Osteoblast (primary cell): Measurements from ENCODE around the gene RSAD2. TPM values are rescaled to one million over a fixed set of nuclear protein-coding genes. Genes with fewer than 3 reads are reported as not detected.

Source experiments
- DNase-seq: peaks from one replicate; pipeline ENCODE4 v3.0.0; 2011; ENCODE audit warnings: low spot score, mixed read lengths; ENCODE audit not compliant: insufficient read length; ENCODE audit errors: missing footprints
- H2AFZ ChIP-seq: 2 replicates; pipeline ENCODE4 v1.6.0; 2011; ENCODE audit warnings: mild to moderate bottlenecking, low read length
- H3K27ac ChIP-seq: 2 replicates; pipeline ENCODE4 v1.5.1; 2011; ENCODE audit warnings: mild to moderate bottlenecking, low read depth, low read length, moderate library complexity
- H3K27me3 ChIP-seq: 2 replicates; pipeline ENCODE4 v1.6.0; 2012; ENCODE audit warnings: mild to moderate bottlenecking, control low read depth, inconsistent platforms, low read length, moderate library complexity; ENCODE audit not compliant: insufficient read depth
- H3K36me3 ChIP-seq: 2 replicates; pipeline ENCODE4 v1.5.1; 2011; ENCODE audit warnings: mild to moderate bottlenecking, low read length, control low read depth, moderate library complexity; ENCODE audit not compliant: insufficient read depth
- H3K4me1 ChIP-seq: 2 replicates; pipeline ENCODE4 v1.5.1; 2011; ENCODE audit warnings: mild to moderate bottlenecking, low read length, control low read depth, moderate library complexity; ENCODE audit not compliant: insufficient read depth
- H3K4me2 ChIP-seq: 2 replicates; pipeline ENCODE4 v1.6.0; 2011; ENCODE audit warnings: mild to moderate bottlenecking, low read length; ENCODE audit not compliant: insufficient read depth
- H3K4me3 ChIP-seq: fragments of 200-600 bp; sonication (generic); 3 replicates; pipeline ENCODE4 v1.5.1; 2012; ENCODE audit warnings: mild to moderate bottlenecking, low read length, inconsistent platforms; ENCODE audit not compliant: insufficient read depth
- H3K79me2 ChIP-seq: 2 replicates; pipeline ENCODE4 v1.6.0; 2012; ENCODE audit warnings: mild to moderate bottlenecking, low read length, control low read depth, inconsistent platforms; ENCODE audit not compliant: insufficient read depth
- H3K9me3 ChIP-seq: 2 replicates; pipeline ENCODE4 v1.5.1; 2011; ENCODE audit warnings: low read depth, low read length, control low read depth
- H4K20me1 ChIP-seq: 2 replicates; pipeline ENCODE4 v1.6.0; 2012; ENCODE audit warnings: mild to moderate bottlenecking, low read length, control low read depth; ENCODE audit not compliant: insufficient read depth
- CTCF ChIP-seq: IDR thresholded peaks from 2 replicates; pipeline ENCODE4 v1.5.1; 2011; ENCODE audit warnings: mild to moderate bottlenecking, low read depth, low read length, moderate library complexity; ENCODE audit errors: extremely low read depth
- total RNA-seq: library from RNA; depleted of rRNA; stranded (reverse); fragments of >200 nt; gene quantifications from 2 replicates; pipeline ENCODE4 v1.2.3, GENCODE V29; 2012

RSAD2 gene
- total RNA-seq, 1 donor: 0.72 TPM

GRCh38 chr2:6927186-6927585 is 49.6 kb downstream of the RSAD2 start:
- H2AFZ ChIP-seq: no peak overlapping the region
- no peak for TF ChIP-seq CTCF
- H3K27ac ChIP-seq: no peak overlapping the region
- H3K36me3 ChIP-seq: no peaks in the 10 kb centered on the region
- no peaks in the 10 kb centered on the region for H3K27me3 ChIP-seq
- DNase-seq: no peak
- H4K20me1 ChIP-seq: no peaks in the 10 kb centered on the region
- no peaks in the 10 kb centered on the region for H3K79me2 ChIP-seq
- H3K4me1 ChIP-seq: no peaks in the 10 kb centered on the region
- H3K4me2 ChIP-seq: no peak overlapping the region
- H3K4me3 ChIP-seq: no peak overlapping the region
- H3K9me3 ChIP-seq: no peaks in the 10 kb centered on the region

- Histone ChIP-seq H3K27me3 (no peaks in the 10 kb centered on the region), H3K4me2 (no peak overlapping the region), H3K4me3 (no peak overlapping the region), H4K20me1 (no peaks in the 10 kb centered on the region), H3K27ac (no peak overlapping the region), H2AFZ (no peak overlapping the region), H3K79me2 (no peaks in the 10 kb centered on the region), H3K36me3 (no peaks in the 10 kb centered on the region), H3K4me1 (no peaks in the 10 kb centered on the region), H3K9me3 (no peaks in the 10 kb centered on the region)
- TF ChIP-seq CTCF: no peak
- no peak for DNase-seq
Measured at GRCh38 chr2:6927753-6928152, 50.2 kb downstream of the RSAD2 start.

GRCh38 chr2:6928452-6928851 is 50.9 kb downstream of the RSAD2 start:
- no peaks in the 10 kb centered on the region for H3K9me3 ChIP-seq
- H3K79me2 ChIP-seq: no peaks in the 10 kb centered on the region
- TF ChIP-seq CTCF: no peak
- H2AFZ ChIP-seq: no peak overlapping the region
- no peak overlapping the region for H3K4me2 ChIP-seq
- H3K4me1 ChIP-seq: no peaks in the 10 kb centered on the region
- H3K4me3 ChIP-seq: no peak overlapping the region
- H3K27ac ChIP-seq: no peak overlapping the region
- no peaks in the 10 kb centered on the region for H4K20me1 ChIP-seq
- no peaks in the 10 kb centered on the region for H3K27me3 ChIP-seq
- DNase-seq: no peak
- H3K36me3 ChIP-seq: no peaks in the 10 kb centered on the region

- H3K36me3 ChIP-seq: no peaks in the 10 kb centered on the region
- H3K4me2 ChIP-seq: no peak overlapping the region
- no peak overlapping the region for H3K27ac ChIP-seq
- H3K9me3 ChIP-seq: no peaks in the 10 kb centered on the region
- no peaks in the 10 kb centered on the region for H3K4me1 ChIP-seq
- no peak overlapping the region for H3K4me3 ChIP-seq
- DNase-seq: no peak
- TF ChIP-seq CTCF: no peak
- H3K79me2 ChIP-seq: no peaks in the 10 kb centered on the region
- no peak overlapping the region for H2AFZ ChIP-seq
- no peaks in the 10 kb centered on the region for H3K27me3 ChIP-seq
- no peaks in the 10 kb centered on the region for H4K20me1 ChIP-seq
Measured at GRCh38 chr2:6929196-6929819, 51.7 kb downstream of the RSAD2 start.
